GM18526 (cell line): ENCODE measurements around the gene NR2F6.

Source experiments
- POLR2A ChIP-seq: IDR thresholded peaks from 3 replicates; pipeline ENCODE4 v1.6.1; 2011; ENCODE audit not compliant: insufficient read length; ENCODE audit errors: extremely low read depth

The NR2F6 gene

DNA sequence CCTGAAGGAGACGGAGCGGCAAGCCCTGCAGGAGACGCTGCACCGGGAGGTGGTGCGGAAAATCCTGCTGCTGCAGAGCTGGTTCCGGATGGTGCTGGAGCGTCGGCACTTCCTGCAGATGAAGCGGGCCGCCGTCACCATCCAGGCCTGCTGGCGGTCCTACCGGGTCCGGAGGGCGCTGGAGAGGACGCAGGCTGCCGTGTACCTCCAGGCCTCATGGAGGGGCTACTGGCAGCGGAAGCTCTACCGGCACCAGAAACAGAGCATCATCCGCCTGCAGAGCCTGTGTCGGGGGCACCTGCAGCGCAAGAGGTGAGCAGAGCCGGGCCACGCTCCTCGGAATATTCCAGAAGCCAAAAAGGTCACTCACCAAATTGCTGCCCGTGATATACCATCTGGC lies 53.0 kb downstream of the NR2F6 start:
- TF ChIP-seq POLR2A: no peak

- TF ChIP-seq POLR2A: no peak
Observed at GRCh38 chr19:17185590-17185989, 60.1 kb downstream of the NR2F6 start.

- no peak for TF ChIP-seq POLR2A
Observed at GRCh38 chr19:17184371-17184841, 61.3 kb downstream of the NR2F6 start.

GRCh38 chr19:17183858-17184321 lies 61.8 kb downstream of the NR2F6 start:
- no peak for TF ChIP-seq POLR2A

- no peak for TF ChIP-seq POLR2A
Observed at GRCh38 chr19:17183271-17183761, 62.4 kb downstream of the NR2F6 start.
